C4-2B (cell line): ENCODE data around the gene SOX11.

Source experiments
- H3K27ac ChIP-seq: fragments of 450-650 bp; 2 replicates; pipeline ENCODE4 v1.5.1; 2017
- ZFX ChIP-seq: fragments of 450-650 bp; IDR thresholded peaks from 2 replicates; pipeline ENCODE4 v1.6.1; 2017
- TF ChIP-seq, protein P1 (sequence below): fragments of 450-650 bp; conservative IDR thresholded peaks from 2 replicates; pipeline ENCODE4 v1.5.1; 2017; ENCODE audit warnings: mild to moderate bottlenecking

Gene SOX11

DNA sequence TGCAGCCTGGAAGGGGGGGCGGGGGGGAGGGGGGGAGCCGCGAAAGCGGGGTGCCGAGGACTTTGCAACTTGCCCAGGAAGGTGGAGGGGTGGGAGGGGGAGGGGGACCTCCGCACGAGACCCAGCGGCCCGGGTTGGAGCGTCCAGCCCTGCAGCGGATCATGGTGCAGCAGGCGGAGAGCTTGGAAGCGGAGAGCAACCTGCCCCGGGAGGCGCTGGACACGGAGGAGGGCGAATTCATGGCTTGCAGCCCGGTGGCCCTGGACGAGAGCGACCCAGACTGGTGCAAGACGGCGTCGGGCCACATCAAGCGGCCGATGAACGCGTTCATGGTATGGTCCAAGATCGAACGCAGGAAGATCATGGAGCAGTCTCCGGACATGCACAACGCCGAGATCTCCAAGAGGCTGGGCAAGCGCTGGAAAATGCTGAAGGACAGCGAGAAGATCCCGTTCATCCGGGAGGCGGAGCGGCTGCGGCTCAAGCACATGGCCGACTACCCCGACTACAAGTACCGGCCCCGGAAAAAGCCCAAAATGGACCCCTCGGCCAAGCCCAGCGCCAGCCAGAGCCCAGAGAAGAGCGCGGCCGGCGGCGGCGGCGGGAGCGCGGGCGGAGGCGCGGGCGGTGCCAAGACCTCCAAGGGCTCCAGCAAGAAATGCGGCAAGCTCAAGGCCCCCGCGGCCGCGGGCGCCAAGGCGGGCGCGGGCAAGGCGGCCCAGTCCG is 540 bp downstream of the SOX11 start:
- TF ChIP-seq, protein P1, sequence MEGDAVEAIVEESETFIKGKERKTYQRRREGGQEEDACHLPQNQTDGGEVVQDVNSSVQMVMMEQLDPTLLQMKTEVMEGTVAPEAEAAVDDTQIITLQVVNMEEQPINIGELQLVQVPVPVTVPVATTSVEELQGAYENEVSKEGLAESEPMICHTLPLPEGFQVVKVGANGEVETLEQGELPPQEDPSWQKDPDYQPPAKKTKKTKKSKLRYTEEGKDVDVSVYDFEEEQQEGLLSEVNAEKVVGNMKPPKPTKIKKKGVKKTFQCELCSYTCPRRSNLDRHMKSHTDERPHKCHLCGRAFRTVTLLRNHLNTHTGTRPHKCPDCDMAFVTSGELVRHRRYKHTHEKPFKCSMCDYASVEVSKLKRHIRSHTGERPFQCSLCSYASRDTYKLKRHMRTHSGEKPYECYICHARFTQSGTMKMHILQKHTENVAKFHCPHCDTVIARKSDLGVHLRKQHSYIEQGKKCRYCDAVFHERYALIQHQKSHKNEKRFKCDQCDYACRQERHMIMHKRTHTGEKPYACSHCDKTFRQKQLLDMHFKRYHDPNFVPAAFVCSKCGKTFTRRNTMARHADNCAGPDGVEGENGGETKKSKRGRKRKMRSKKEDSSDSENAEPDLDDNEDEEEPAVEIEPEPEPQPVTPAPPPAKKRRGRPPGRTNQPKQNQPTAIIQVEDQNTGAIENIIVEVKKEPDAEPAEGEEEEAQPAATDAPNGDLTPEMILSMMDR = no peak
- no peak for TF ChIP-seq ZFX
- H3K27ac ChIP-seq = peak overlapping the region; percentile 53

DNA sequence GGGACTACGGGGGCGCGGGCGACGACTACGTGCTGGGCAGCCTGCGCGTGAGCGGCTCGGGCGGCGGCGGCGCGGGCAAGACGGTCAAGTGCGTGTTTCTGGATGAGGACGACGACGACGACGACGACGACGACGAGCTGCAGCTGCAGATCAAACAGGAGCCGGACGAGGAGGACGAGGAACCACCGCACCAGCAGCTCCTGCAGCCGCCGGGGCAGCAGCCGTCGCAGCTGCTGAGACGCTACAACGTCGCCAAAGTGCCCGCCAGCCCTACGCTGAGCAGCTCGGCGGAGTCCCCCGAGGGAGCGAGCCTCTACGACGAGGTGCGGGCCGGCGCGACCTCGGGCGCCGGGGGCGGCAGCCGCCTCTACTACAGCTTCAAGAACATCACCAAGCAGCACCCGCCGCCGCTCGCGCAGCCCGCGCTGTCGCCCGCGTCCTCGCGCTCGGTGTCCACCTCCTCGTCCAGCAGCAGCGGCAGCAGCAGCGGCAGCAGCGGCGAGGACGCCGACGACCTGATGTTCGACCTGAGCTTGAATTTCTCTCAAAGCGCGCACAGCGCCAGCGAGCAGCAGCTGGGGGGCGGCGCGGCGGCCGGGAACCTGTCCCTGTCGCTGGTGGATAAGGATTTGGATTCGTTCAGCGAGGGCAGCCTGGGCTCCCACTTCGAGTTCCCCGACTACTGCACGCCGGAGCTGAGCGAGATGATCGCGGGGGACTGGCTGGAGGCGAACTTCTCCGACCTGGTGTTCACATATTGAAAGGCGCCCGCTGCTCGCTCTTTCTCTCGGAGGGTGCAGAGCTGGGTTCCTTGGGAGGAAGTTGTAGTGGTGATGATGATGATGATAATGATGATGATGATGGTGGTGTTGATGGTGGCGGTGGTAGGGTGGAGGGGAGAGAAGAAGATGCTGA is 1.4 kb downstream of the SOX11 start:
- TF ChIP-seq, protein P1 = no peak
- TF ChIP-seq ZFX = no peak
- no peak overlapping the region for H3K27ac ChIP-seq

DNA sequence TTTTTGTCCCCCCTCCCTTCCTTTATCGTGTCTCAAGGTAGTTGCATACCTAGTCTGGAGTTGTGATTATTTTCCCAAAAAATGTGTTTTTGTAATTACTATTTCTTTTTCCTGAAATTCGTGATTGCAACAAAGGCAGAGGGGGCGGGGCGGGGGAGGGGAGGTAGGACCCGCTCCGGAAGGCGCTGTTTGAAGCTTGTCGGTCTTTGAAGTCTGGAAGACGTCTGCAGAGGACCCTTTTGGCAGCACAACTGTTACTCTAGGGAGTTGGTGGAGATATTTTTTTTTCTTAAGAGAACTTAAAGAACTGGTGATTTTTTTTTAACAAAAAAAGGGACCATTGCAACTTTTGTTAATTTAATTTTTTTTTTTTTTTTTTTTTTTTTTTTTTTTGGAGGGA is 2.1 kb downstream of the SOX11 start:
- H3K27ac ChIP-seq = no peak overlapping the region
- TF ChIP-seq ZFX = no peak
- TF ChIP-seq, protein P1 = no peak

DNA sequence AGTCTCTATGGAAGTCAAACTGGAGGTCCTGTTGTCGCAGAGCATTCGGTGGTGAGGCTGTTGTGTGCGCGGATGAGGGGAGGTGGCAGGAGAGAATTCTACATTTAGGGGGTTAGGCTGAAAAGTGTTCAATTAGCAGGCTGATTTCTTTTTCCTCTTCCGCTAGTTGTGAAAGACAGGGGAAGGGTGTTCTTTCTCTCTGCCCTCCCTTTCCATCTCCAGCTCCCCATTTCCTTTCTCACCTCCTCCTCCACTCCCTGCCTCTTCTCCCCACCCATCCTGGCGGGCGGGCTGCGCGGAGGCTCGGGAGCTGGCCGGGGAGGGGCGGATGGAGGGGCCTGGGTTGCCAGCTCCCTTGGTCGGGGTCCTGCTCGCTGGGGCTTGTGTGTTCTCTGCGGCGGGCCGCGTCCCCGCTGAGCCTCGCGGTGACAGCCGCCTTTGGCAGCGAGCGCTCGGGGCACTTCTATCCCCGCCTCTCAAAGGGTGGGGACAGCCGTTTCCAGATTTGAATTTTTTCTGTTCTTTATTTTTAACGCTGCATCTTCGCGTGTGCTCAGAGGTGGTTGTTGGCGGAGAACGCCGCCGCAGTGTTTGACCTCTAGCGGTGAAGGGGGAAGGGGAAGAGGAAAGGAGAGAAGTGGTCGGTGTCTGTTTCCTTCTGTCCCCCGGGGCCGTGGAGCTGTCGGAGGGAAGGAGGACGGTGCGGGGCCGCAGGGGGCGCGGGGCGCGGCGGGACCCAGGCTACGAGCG is 3.6 kb downstream of the SOX11 start:
- no peak for TF ChIP-seq ZFX
- TF ChIP-seq, protein P1 = no peak
- no peak overlapping the region for H3K27ac ChIP-seq

DNA sequence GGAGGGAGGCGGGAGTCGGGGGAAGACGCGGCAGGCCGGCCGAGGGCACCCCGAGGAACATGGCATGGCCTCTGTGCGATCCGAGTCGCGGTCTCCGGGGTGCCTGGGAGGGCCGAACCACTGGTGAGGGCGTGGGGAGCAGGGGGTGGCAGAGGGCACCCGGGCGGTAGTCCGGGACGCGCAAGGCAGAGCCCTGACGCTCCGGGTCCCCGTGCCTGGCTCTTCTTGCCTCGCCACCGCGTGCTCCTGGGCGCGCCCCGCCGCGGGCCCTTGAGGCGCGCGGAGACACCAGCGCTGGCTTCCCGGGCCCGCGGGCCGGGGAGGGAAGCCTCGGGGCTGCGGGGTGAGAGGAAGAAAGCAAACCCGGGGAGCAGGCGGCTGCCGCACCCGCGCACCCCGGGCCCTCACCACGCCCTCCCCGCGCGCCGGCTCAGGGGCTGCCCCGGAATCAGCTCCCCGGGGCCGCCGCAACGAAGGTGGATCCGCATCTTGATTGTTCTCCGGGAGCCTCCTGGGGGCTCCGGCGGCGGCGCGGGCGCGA is 4.3 kb downstream of the SOX11 start:
- H3K27ac ChIP-seq = no peak overlapping the region

DNA sequence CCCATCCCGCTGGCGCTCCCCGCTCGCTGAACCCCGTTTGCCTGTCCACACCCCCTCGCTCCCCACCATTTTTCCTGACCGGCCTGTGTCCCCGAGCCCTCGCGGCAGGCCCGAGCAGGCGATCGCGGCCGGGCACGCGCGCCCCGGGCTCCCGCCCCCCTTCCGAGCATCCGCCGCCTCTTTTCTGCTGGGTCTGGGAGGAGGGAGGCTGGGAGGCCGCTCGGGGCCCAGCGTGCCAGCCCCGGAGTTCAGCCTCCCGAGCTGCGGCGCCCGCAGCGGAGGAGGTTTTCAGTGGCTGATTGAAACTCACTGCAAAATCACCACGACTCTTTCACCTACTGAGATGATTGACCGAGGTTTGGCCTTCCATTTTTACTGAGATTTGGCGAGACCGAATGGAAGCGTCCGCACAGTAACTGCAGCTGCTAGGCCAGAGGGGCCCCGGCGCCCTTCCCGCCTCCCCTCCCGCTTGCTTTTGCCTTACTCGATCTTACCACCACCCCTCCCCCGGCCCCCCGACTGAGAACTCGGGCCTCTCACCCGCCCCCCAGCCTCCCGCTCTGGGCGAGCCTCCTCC is 4.8 kb downstream of the SOX11 start:
- H3K27ac ChIP-seq = no peak overlapping the region
- no peak for TF ChIP-seq ZFX
- TF ChIP-seq, protein P1 = no peak

More for the DNA sequence above, 4.3 kb downstream of the SOX11 start:
- TF ChIP-seq, protein P1 = no peak
- no peak for TF ChIP-seq ZFX
